B cell (primary cell): ENCODE results near the gene CALML6. TPM values are rescaled to one million over a fixed set of nuclear protein-coding genes. Genes with fewer than 3 reads are reported as not detected.

Experiments
- ATAC-seq: fragments of 200-7000 bp; cut with Tn5 transposase; one replicate; pipeline ENCODE4 v1.10.0; 2021; ENCODE audit warnings: low read depth, mild to moderate bottlenecking, moderate number of reproducible peaks, moderate library complexity
- CTCF ChIA-PET: fragments of 350-600 bp; sonication (Branson Sonifier 250); formaldehyde crosslinking; loops from one replicate; lab custom pipeline; 2021; ENCODE audit warnings: antibody characterized with exemption, inconsistent platforms; lab: Charles Lee
- POLR2A ChIA-PET: fragments of 350-600 bp; sonication (Branson Sonifier 250); formaldehyde crosslinking; loops from one replicate; lab custom pipeline; 2021; ENCODE audit warnings: antibody characterized with exemption; lab: Charles Lee
- DNase-seq: peaks from one replicate; pipeline ENCODE4 v3.0.0; 2013
- H2AFZ ChIP-seq: 2 replicates; pipeline ENCODE4 v1.6.1; 2012; ENCODE audit warnings: mild to moderate bottlenecking, low read depth, low read length; ENCODE audit not compliant: insufficient read depth, poor library complexity, severe bottlenecking
- H3K27ac ChIP-seq, 2 donors: 1 replicate in 1 of 2; 2 replicates in 1 of 2; pipeline ENCODE4 v1.5.1; 2012 to 2013; ENCODE audit warnings: low read length in 2 of 2, mild to moderate bottlenecking in 2 of 2, moderate library complexity in 1 of 2
- H3K27me3 ChIP-seq, 4 experiments: fragments of 200-600 bp in 1 of 4; sonication (generic) in 1 of 4; replicated peaks in 1 of 4; 1 replicate in 2 of 4; 2 replicates in 2 of 4; pipeline versions ENCODE4 v1.6.1 to v1.7.0; 2013 to 2016; ENCODE audit warnings: low read length in 3 of 4, mild to moderate bottlenecking in 2 of 4, mixed read lengths in 1 of 4, moderate library complexity in 1 of 4; ENCODE audit not compliant: insufficient read depth in 4 of 4, control insufficient read depth in 3 of 4; ENCODE audit errors: control extremely low read depth in 1 of 4
- H3K36me3 ChIP-seq, 2 experiments: replicated peaks in 1 of 2; 1 replicate in 1 of 2; 2 replicates in 1 of 2; pipeline versions ENCODE4 v1.6.1 to v1.7.1; 2013; ENCODE audit warnings: low read length in 1 of 2; ENCODE audit not compliant: insufficient read depth in 2 of 2, control insufficient read depth in 1 of 2; ENCODE audit errors: control extremely low read depth in 1 of 2, extremely low read depth in 1 of 2
- H3K4me1 ChIP-seq, 2 donors: fragments of 200-600 bp in 1 of 2; sonication (generic) in 1 of 2; 1 replicate in 1 of 2; 2 replicates in 1 of 2; pipeline versions ENCODE4 v1.5.1 to v1.6.1; 2013 to 2017; ENCODE audit warnings: low read length in 2 of 2; ENCODE audit not compliant: control insufficient read depth in 2 of 2, insufficient read depth in 2 of 2
- H3K4me2 ChIP-seq: replicated peaks from 2 replicates; pipeline ENCODE3; 2012; ENCODE audit warnings: mild to moderate bottlenecking, low read depth, low read length; ENCODE audit not compliant: poor library complexity, severe bottlenecking
- H3K4me3 ChIP-seq, 5 experiments: fragments of 200-600 bp in 1 of 5; sonication (generic) in 1 of 5; 1 replicate in 3 of 5; 2 replicates in 2 of 5; pipeline versions ENCODE4 v1.5.1 to v1.7.0; 2011 to 2016; ENCODE audit warnings: low read length in 4 of 5, mild to moderate bottlenecking in 4 of 5, low read depth in 2 of 5, control low read depth in 1 of 5, moderate library complexity in 1 of 5; ENCODE audit not compliant: insufficient read depth in 1 of 5; ENCODE audit errors: control extremely low read depth in 1 of 5, extremely low read depth in 1 of 5
- H3K79me2 ChIP-seq: fragments of 200-600 bp; sonication (generic); one replicate; pipeline ENCODE4 v1.6.0; 2016; ENCODE audit warnings: low read length; ENCODE audit not compliant: control insufficient read depth, insufficient read depth
- H3K9ac ChIP-seq: fragments of 200-600 bp; sonication (generic); 2 replicates; pipeline ENCODE4 v1.6.1; 2017; ENCODE audit warnings: mild to moderate bottlenecking, low read length, moderate library complexity
- H3K9me3 ChIP-seq, 3 donors: one replicate each; pipeline versions ENCODE4 v1.6.1 to v1.7.1; 2013; ENCODE audit warnings: low read length in 2 of 3; ENCODE audit not compliant: control insufficient read depth in 2 of 3, insufficient read depth in 1 of 3; ENCODE audit errors: control extremely low read depth in 1 of 3
- H4K20me1 ChIP-seq: 2 replicates; pipeline ENCODE4 v1.6.0; 2012; ENCODE audit warnings: mild to moderate bottlenecking, low read length; ENCODE audit not compliant: insufficient read depth, control insufficient read depth, poor library complexity, severe bottlenecking
- H3K27ac Mint-ChIP-seq: one replicate; pipeline ENCODE4 v1.8.0; 2021; ENCODE audit warnings: mixed read lengths
- H3K27me3 Mint-ChIP-seq: one replicate; pipeline ENCODE4 v1.8.0; 2021; ENCODE audit warnings: mixed read lengths
- H3K4me1 Mint-ChIP-seq: one replicate; pipeline ENCODE4 v1.8.0; 2021; ENCODE audit warnings: mixed read lengths
- H3K4me3 Mint-ChIP-seq: one replicate; pipeline ENCODE4 v1.8.0; 2021; ENCODE audit warnings: mixed read lengths
- H3K9me3 Mint-ChIP-seq: one replicate; pipeline ENCODE4 v1.8.0; 2022; ENCODE audit warnings: mixed read lengths; ENCODE audit not compliant: insufficient read depth
- EZH2 ChIP-seq: IDR thresholded peaks from 2 replicates; pipeline ENCODE4 v1.6.1; 2012; ENCODE audit warnings: borderline replicate concordance, low read depth, mild to moderate bottlenecking, moderate library complexity, low read length; ENCODE audit not compliant: insufficient read depth, poor library complexity, severe bottlenecking
- WGBS: methylation state at CpG from one replicate; pipeline ENCODE4 v1.1.5; 2013; ENCODE audit warnings: missing lambda C conversion rate; ENCODE audit not compliant: insufficient coverage; 5-methylcytosine and 5-hydroxymethylcytosine counted together
- intact Hi-C: fragments of 100-400 bp; cut with micrococcal nuclease; formaldehyde crosslinking; loops from one replicate; pipeline ENCODE4 v1.10.0; 2022
- polyA plus RNA-seq: library from polyadenylated mRNA; depleted of rRNA; stranded (reverse); fragments of >200 nt; gene quantifications from 2 replicates; pipeline ENCODE4 v1.2.3, GENCODE V29; 2012
- total RNA-seq, 2 donors: library from RNA; stranded (reverse); fragments of 120-200 nt in 1 of 2; gene quantifications; 1 replicate in 1 of 2; 2 replicates in 1 of 2; pipeline versions ENCODE4 v1.2.3 to v1.2.4, GENCODE V29; 2013 to 2022
- TF ChIP-seq, protein P1 (sequence below): fragments of 200-600 bp; IDR thresholded peaks from one replicate; pipeline ENCODE4 v1.8.0; 2022; ENCODE audit warnings: antibody characterized with exemption, mild to moderate bottlenecking

Gene CALML6
- total and polyA plus RNA-seq, 2 donors (not counting 1 experiment from before 2014, with no cell fraction given): 0.64 to 2.0 TPM

DNA sequence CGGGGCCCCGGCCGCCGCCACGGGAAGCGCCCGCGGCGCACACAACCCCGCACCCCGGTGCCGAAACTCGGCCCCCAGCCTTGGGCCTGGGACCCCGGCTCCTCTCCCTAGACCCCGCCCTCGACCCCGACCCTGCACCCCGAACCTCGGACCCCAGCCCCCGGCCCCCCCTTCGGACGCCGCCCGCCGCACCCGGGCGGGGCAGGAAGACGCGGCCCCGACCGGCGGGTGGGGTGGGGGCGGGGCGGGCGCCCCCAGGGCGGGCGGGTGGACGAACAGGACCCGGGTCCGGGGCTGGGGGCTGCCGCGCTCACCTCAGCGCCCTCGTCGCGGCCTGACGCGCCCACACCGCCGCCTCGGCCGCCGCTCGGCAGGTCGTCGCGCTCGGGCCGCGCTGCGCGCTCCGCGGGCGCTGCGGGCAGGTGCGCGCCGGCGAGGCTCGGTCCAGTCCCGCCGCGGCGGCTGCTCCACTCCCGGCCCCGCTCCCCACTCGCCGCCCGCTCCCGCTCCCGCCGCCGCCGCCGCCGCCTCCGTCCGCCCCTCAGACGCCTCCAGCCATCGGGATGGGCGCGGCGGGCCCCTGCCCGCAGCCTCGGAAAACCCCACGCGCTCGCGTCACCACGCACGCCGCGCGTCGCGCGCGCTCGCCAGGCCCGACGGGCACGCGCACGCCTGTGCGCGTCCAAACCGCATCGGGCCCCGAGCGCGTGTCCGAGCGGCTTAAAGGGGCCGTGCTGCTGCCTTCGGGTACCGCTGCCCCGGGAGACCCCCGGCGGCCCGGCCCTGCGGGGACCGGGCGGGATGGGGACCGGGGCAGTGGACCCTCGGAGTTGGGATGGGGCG, 24.3 kb upstream of the CALML6 start, which contains the start of gene GNB1:
Gene GNB1 (minus strand): TSS at position 582 of the 843 bp plus-strand sequence. CDS start 65,634 bp downstream, outside the sequence.
- Mint-ChIP-seq H3K4me3 (peak within 1 kb of the TSS; percentile 91), H3K4me1 (peaks cover 60% of the 10 kb centered on the region), H3K27me3 (no peaks in the 10 kb centered on the region), H3K27ac (peak within 1 kb of the TSS; percentile 96), H3K9me3 (no peaks in the 10 kb centered on the region)
- POLR2A ChIA-PET: interaction anchor here (0.6 to 2.0 kb wide), 4 partner anchors 11 to 111 kb away, joined by 5 to 7 read pairs (median 6); no protein-coding TSS in a partner anchor
- H4K20me1 ChIP-seq: peaks cover 44% of the 10 kb centered on the region
- CTCF ChIA-PET: interaction anchor here (1.1 to 1.7 kb wide), 3 partner anchors 16 to 111 kb away, joined by 7 to 21 read pairs (median 7); no protein-coding TSS in a partner anchor
- H3K4me1 ChIP-seq: peaks cover 53 to 74% of the 10 kb centered on the region in 2 donors
- WGBS: under 1% methylated on average over 134 of the region's 137 CpGs
- no peak for TF ChIP-seq EZH2
- TF ChIP-seq, protein P1, sequence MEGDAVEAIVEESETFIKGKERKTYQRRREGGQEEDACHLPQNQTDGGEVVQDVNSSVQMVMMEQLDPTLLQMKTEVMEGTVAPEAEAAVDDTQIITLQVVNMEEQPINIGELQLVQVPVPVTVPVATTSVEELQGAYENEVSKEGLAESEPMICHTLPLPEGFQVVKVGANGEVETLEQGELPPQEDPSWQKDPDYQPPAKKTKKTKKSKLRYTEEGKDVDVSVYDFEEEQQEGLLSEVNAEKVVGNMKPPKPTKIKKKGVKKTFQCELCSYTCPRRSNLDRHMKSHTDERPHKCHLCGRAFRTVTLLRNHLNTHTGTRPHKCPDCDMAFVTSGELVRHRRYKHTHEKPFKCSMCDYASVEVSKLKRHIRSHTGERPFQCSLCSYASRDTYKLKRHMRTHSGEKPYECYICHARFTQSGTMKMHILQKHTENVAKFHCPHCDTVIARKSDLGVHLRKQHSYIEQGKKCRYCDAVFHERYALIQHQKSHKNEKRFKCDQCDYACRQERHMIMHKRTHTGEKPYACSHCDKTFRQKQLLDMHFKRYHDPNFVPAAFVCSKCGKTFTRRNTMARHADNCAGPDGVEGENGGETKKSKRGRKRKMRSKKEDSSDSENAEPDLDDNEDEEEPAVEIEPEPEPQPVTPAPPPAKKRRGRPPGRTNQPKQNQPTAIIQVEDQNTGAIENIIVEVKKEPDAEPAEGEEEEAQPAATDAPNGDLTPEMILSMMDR: no peak
- ATAC-seq (peak; percentile 60), DNase-seq (peak; percentile 98)
- no peaks in the 10 kb centered on the region for H3K36me3 ChIP-seq
- peak within 1 kb of the TSS; percentile 63 to 88 (median 79) for H3K4me3 ChIP-seq
- no peaks in the 10 kb centered on the region for H3K27me3 ChIP-seq
- peak within 1 kb of the TSS; percentile 82 for H2AFZ ChIP-seq
- no peaks in the 10 kb centered on the region for H3K9me3 ChIP-seq
- H3K9ac ChIP-seq: peak within 1 kb of the TSS; percentile 83
- intact Hi-C loops: loop anchor here (1.0 to 2.0 kb wide), 5 partner anchors 19 to 275 kb away; partner anchors contain the start of genes MIB2 and TMEM52
- H3K79me2 ChIP-seq: peaks cover 50% of the 10 kb centered on the region
- peak within 1 kb of the TSS; percentile 72 to 86 for H3K27ac ChIP-seq
- peak within 1 kb of the TSS; percentile 97 for H3K4me2 ChIP-seq
